Endothelial cell of umbilical vein (primary cell): ENCODE data around the gene ANGPT4. TPM values are rescaled to one million over a fixed set of nuclear protein-coding genes. Genes with fewer than 3 reads are reported as not detected.

ENCODE experiments used
- BruUV-seq: library from RNA; stranded (reverse); fragments of 400-500 nt; replicated peaks from 2 replicates; lab custom pipeline; 2021; lab: Mats Ljungman, UMichigan
- CTCF ChIA-PET: fragments of 300-600, 350-600 bp; sonication (Branson Sonifier 250); formaldehyde crosslinking; loops from one replicate; lab custom pipeline; 2021; ENCODE audit warnings: antibody characterized with exemption, inconsistent platforms; lab: Charles Lee
- POLR2A ChIA-PET: fragments of 300-600, 350-600 bp; sonication (Branson Sonifier 250); formaldehyde crosslinking; loops from one replicate; lab custom pipeline; 2021; ENCODE audit warnings: antibody characterized with exemption, inconsistent platforms; lab: Charles Lee
- DNase-seq: peaks from one replicate; pipeline ENCODE4 v3.0.0-alpha.2; 2011; ENCODE audit warnings: low read depth, low spot score
- FAIRE-seq: peaks from 2 replicates; lab custom pipeline; 2011; peaks lifted over from hg19 to GRCh38; lab: Jason Lieb, UNC
- H2AFZ ChIP-seq: 2 replicates; pipeline ENCODE4 v1.6.0; 2012; ENCODE audit warnings: low read depth, low read length, control low read depth, inconsistent platforms
- H3K27ac ChIP-seq: 2 replicates; pipeline ENCODE4 v1.5.1; 2011; ENCODE audit warnings: low read depth, mild to moderate bottlenecking, control low read depth, low read length, moderate library complexity; ENCODE audit not compliant: insufficient read depth
- H3K27me3 ChIP-seq, 2 experiments: 2 replicates each; pipeline versions ENCODE4 v1.6.0 to v1.6.1; 2011; ENCODE audit warnings: low read length in 2 of 2, mixed read lengths in 1 of 2; ENCODE audit not compliant: control insufficient read depth in 2 of 2, insufficient read depth in 2 of 2
- H3K36me3 ChIP-seq, 2 experiments: 2 replicates in 1 of 2; 3 replicates in 1 of 2; pipeline ENCODE4 v1.5.1; 2011; ENCODE audit warnings: low read length in 2 of 2, mild to moderate bottlenecking in 1 of 2, moderate library complexity in 1 of 2; ENCODE audit not compliant: control insufficient read depth in 2 of 2, insufficient read depth in 2 of 2; ENCODE audit errors: extremely low read depth in 1 of 2
- H3K4me1 ChIP-seq: 3 replicates; pipeline ENCODE4 v1.5.1; 2011; ENCODE audit warnings: mild to moderate bottlenecking, low read length; ENCODE audit not compliant: control insufficient read depth, insufficient read depth; ENCODE audit errors: extremely low read depth
- H3K4me2 ChIP-seq: 2 replicates; pipeline ENCODE4 v1.6.1; 2011; ENCODE audit warnings: low read length, control low read depth, mixed read lengths; ENCODE audit not compliant: insufficient read depth
- H3K4me3 ChIP-seq, 3 experiments: fragments of 200-600 bp in 1 of 3; sonication (generic), shearing (Covaris generic) in 1 of 3; replicated peaks in 1 of 3; 2 replicates each; pipeline ENCODE4 v1.5.1; 2011 to 2016; ENCODE audit warnings: control low read depth in 3 of 3, low read length in 3 of 3, mild to moderate bottlenecking in 2 of 3, inconsistent platforms in 1 of 3, low read depth in 1 of 3, moderate library complexity in 1 of 3; ENCODE audit not compliant: insufficient read depth in 1 of 3
- H3K79me2 ChIP-seq: 2 replicates; pipeline ENCODE4 v1.6.0; 2012; ENCODE audit warnings: low read length, inconsistent platforms; ENCODE audit not compliant: control insufficient read depth, insufficient read depth
- H3K9ac ChIP-seq: replicated peaks from 2 replicates; pipeline ENCODE3; 2011; ENCODE audit warnings: low read length, control low read depth; ENCODE audit not compliant: insufficient read depth; ENCODE audit errors: extremely low read depth
- H3K9me1 ChIP-seq: replicated peaks from 3 replicates; pipeline ENCODE4 v1.6.0; 2011; ENCODE audit warnings: mild to moderate bottlenecking, low read length; ENCODE audit not compliant: control insufficient read depth, insufficient read depth; ENCODE audit errors: extremely low read depth
- H3K9me3 ChIP-seq: replicated peaks from 2 replicates; pipeline ENCODE4 v1.5.1; 2012; ENCODE audit warnings: low read length, inconsistent platforms; ENCODE audit not compliant: control insufficient read depth, insufficient read depth
- H4K20me1 ChIP-seq: replicated peaks from 2 replicates; pipeline ENCODE3; 2011; ENCODE audit warnings: mild to moderate bottlenecking, low read length; ENCODE audit not compliant: control insufficient read depth, insufficient read depth; ENCODE audit errors: extremely low read depth
- CTCF ChIP-seq, 2 donors: IDR thresholded peaks; 1 replicate in 1 of 2; 2 replicates in 1 of 2; pipeline ENCODE4 v1.5.1; 2011; ENCODE audit warnings: low read length in 2 of 2, mild to moderate bottlenecking in 2 of 2, moderate library complexity in 2 of 2, control low read depth in 1 of 2, inconsistent platforms in 1 of 2, low read depth in 1 of 2; ENCODE audit not compliant: insufficient read depth in 1 of 2; ENCODE audit errors: extremely low read depth in 1 of 2
- EZH2 ChIP-seq: IDR thresholded peaks from 2 replicates; pipeline ENCODE4 v1.6.1; 2012; ENCODE audit warnings: borderline replicate concordance, low read depth, mild to moderate bottlenecking, moderate library complexity, low read length, inconsistent platforms; ENCODE audit not compliant: severe bottlenecking
- FOS ChIP-seq: IDR thresholded peaks from 2 replicates; pipeline ENCODE4 v1.6.1; 2011; ENCODE audit warnings: mild to moderate bottlenecking, low read length, moderate library complexity, borderline replicate concordance; ENCODE audit not compliant: insufficient read depth
- GATA2 ChIP-seq: IDR thresholded peaks from 2 replicates; pipeline ENCODE4 v1.7.0; 2011; ENCODE audit warnings: low read depth, mild to moderate bottlenecking, moderate library complexity, mixed read lengths, low read length; ENCODE audit not compliant: insufficient read length, insufficient read depth
- JUN ChIP-seq: IDR thresholded peaks from 2 replicates; pipeline ENCODE4 v1.6.1; 2011; ENCODE audit warnings: borderline replicate concordance, low read depth; ENCODE audit not compliant: insufficient read length, insufficient read depth
- MYC ChIP-seq: IDR thresholded peaks from one replicate; pipeline ENCODE4 v1.6.1; 2011; ENCODE audit warnings: mild to moderate bottlenecking, low read depth, low read length
- POLR2A ChIP-seq: IDR thresholded peaks from 2 replicates; pipeline ENCODE4 v1.6.1; 2012; ENCODE audit warnings: low read depth, mild to moderate bottlenecking, control low read depth, low read length
- POLR2AphosphoS5 ChIP-seq: IDR thresholded peaks from 2 replicates; pipeline ENCODE4 v1.6.1; 2012; ENCODE audit warnings: low read depth, mild to moderate bottlenecking, control low read depth, low read length, moderate library complexity; ENCODE audit not compliant: insufficient read depth
- dilution Hi-C: fragments of 300-500 bp; cut with MboI; formaldehyde crosslinking; loops from one replicate; pipeline ENCODE4 v1.15.0; 2019; ENCODE audit warnings: low sequenced_read_pairs; ENCODE audit not compliant: extremely low pct_ligation_motif_present
- intact Hi-C: fragments of 100-400 bp; cut with micrococcal nuclease; formaldehyde crosslinking; loops from one replicate; pipeline ENCODE4 v1.10.0; 2022
- polyA plus RNA-seq, 4 experiments: library from polyadenylated mRNA; depleted of rRNA in 3 of 4; stranded (reverse) in 3 of 4; unstranded in 1 of 4; fragments of >200 nt; gene quantifications; 2 replicates each; pipeline versions ENCODE4 v1.2.1 to v1.2.3, GENCODE V29; 2011 to 2012; ENCODE audit warnings: missing spikeins in 1 of 4
- total RNA-seq: library from RNA; stranded (reverse); gene quantifications from 2 replicates; pipeline ENCODE4 v1.2.3, GENCODE V29; 2021
- TF ChIP-seq, protein P1 (sequence below): IDR thresholded peaks from 2 replicates; pipeline ENCODE4 v1.6.1; 2011; ENCODE audit not compliant: insufficient read depth, insufficient read length

The ANGPT4 gene
- total and polyA plus RNA-seq, 2 donors (not counting 3 experiments of a cell fraction or from before 2014, with no cell fraction given) = not detected

DNA sequence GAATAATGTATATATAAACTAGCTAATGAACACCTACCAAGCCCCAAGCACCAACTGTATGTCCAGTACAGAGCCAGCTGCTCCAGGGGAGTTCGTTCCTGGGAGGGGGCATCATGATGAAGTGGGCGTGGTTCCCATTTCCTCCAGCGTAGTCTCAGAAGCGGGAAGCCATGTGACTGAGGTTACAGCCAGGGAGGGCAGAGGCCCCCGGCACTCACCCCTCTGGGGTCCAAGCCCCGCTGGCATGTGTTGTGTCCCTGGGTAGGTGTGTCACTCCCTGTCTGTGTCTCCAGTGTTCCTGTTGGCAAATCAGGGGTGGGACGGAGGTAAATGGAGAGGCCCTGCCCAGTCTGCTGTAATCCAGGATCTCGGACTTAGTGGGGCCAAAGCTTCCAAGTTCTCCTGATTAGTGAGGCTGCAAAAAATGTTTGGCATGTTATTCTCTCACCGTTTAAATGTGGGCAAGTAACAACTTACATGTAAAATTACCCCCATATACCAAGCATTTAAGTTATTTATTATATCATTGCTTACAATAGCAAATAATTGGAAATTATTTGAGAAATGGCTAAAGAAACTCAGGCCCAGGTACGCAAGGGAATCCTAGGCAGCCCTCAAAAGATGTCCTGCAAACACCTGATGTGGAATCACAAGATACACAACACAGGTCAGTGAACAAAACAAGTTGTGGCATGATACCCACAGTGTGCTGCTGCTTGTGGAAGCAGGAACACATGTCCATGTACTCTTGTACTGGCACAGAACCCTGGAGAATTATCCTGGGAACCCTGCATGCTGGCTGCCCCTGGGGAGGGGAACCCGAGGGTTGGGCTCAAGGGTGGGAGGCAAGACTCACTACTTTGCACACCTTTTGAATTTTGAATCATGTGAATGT is 60.4 kb downstream of the ANGPT4 start:
- Histone ChIP-seq H3K27me3 (no peaks in the 10 kb centered on the region), H3K9me1 (no peaks in the 10 kb centered on the region), H2AFZ (no peak overlapping the region), H3K4me1 (peaks cover 5% of the 10 kb centered on the region), H3K4me3 (no peak overlapping the region), H3K27ac (no peak overlapping the region), H3K9ac (no peak overlapping the region), H3K36me3 (no peaks in the 10 kb centered on the region), H3K9me3 (no peaks in the 10 kb centered on the region), H3K79me2 (peaks cover 3% of the 10 kb centered on the region), H4K20me1 (no peaks in the 10 kb centered on the region), H3K4me2 (no peak overlapping the region)
- POLR2A ChIA-PET = no interaction called here
- DNase-seq (no peak), FAIRE-seq (no peak)
- intact Hi-C loops = no loop called here
- CTCF ChIA-PET = interaction anchor here (1.0 to 1.1 kb wide), 2 partner anchors 37 to 40 kb away, joined by 3 to 5 read pairs; no protein-coding TSS in a partner anchor
- BruUV-seq = no TSS peak
- no peak for TF ChIP-seq JUN
- TF ChIP-seq POLR2A = no peak
- TF ChIP-seq, protein P1, sequence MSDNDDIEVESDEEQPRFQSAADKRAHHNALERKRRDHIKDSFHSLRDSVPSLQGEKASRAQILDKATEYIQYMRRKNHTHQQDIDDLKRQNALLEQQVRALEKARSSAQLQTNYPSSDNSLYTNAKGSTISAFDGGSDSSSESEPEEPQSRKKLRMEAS = no peak
- TF ChIP-seq MYC = no peak
- no peak for TF ChIP-seq GATA2
- TF ChIP-seq EZH2 = no peak
- TF ChIP-seq CTCF (IDR thresholded peaks at IDR 0.05; ENCODE audit: extremely low read depth in 1 of 2, insufficient read depth in 1 of 2, low read depth in 1 of 2, low read length in 2 of 2) = no peak
- no peak for TF ChIP-seq POLR2AphosphoS5
- TF ChIP-seq FOS = no peak
- dilution Hi-C loops = no loop called here
